H1 (cell line): ENCODE data around the gene CDR2. TPM values are rescaled to one million over a fixed set of nuclear protein-coding genes. Genes with fewer than 3 reads are reported as not detected.

ENCODE experiments used
- CTCF ChIA-PET: fragments of 300-600 bp; sonication (Branson Sonifier 250); formaldehyde crosslinking; loops from one replicate; lab custom pipeline; 2021; ENCODE audit not compliant: partially characterized antibody; lab: Charles Lee
- POLR2A ChIA-PET: fragments of 300-600 bp; sonication (Branson Sonifier 250); formaldehyde crosslinking; loops from one replicate; lab custom pipeline; 2021; ENCODE audit warnings: inconsistent platforms; ENCODE audit not compliant: partially characterized antibody; lab: Charles Lee
- DNase-seq, 2 experiments: peaks; one replicate each; pipeline versions ENCODE4 v3.0.0 to v3.0.0-alpha.2; 2010 to 2022; ENCODE audit warnings: low spot score in 2 of 2, low read depth in 1 of 2, mixed read lengths in 1 of 2
- FAIRE-seq: peaks from 2 replicates; lab custom pipeline; 2011; peaks lifted over from hg19 to GRCh38; lab: Jason Lieb, UNC
- H2AFZ ChIP-seq: 2 replicates; pipeline ENCODE4 v1.8.1; 2012; ENCODE audit warnings: low read length, inconsistent platforms
- H2AK5ac ChIP-seq: 2 replicates; pipeline ENCODE4 v1.6.1; 2013; ENCODE audit warnings: low read depth, low read length
- H2BK120ac ChIP-seq: replicated peaks from 2 replicates; pipeline ENCODE3; 2013; ENCODE audit warnings: low read depth, low read length, inconsistent platforms
- H2BK12ac ChIP-seq: 2 replicates; pipeline ENCODE4 v1.6.1; 2013; ENCODE audit warnings: low read depth, low read length
- H2BK15ac ChIP-seq: 2 replicates; pipeline ENCODE4 v1.6.1; 2013; ENCODE audit warnings: low read length
- H2BK20ac ChIP-seq: 2 replicates; pipeline ENCODE4 v1.6.1; 2013; ENCODE audit warnings: low read length
- H2BK5ac ChIP-seq: 2 replicates; pipeline ENCODE4 v1.6.1; 2013; ENCODE audit warnings: low read depth, low read length
- H3K14ac ChIP-seq: 2 replicates; pipeline ENCODE4 v1.6.1; 2013; ENCODE audit warnings: inconsistent platforms; ENCODE audit not compliant: insufficient read length
- H3K18ac ChIP-seq: 2 replicates; pipeline ENCODE4 v1.6.1; 2013; ENCODE audit warnings: low read length; ENCODE audit errors: extremely low read depth
- H3K23ac ChIP-seq: 2 replicates; pipeline ENCODE4 v1.6.1; 2013; ENCODE audit warnings: inconsistent platforms; ENCODE audit not compliant: insufficient read length
- H3K23me2 ChIP-seq: 2 replicates; pipeline ENCODE4 v1.6.1; 2013; ENCODE audit warnings: low read depth, low read length
- H3K27ac ChIP-seq: 2 replicates; pipeline ENCODE4 v1.6.1; 2011; ENCODE audit warnings: low read depth, low read length, inconsistent platforms
- H3K27me3 ChIP-seq, 4 experiments: replicated peaks in 1 of 4; 1 replicate in 1 of 4; 2 replicates in 3 of 4; pipeline versions ENCODE4 v1.6.1 to v1.8.1; 2011 to 2013; ENCODE audit warnings: low read length in 3 of 4, mild to moderate bottlenecking in 3 of 4, inconsistent platforms in 2 of 4, mixed read lengths in 2 of 4, moderate library complexity in 1 of 4; ENCODE audit not compliant: control insufficient read depth in 3 of 4, insufficient read depth in 3 of 4; ENCODE audit errors: extremely low read depth in 1 of 4
- H3K36me3 ChIP-seq, 4 experiments: 2 replicates each; pipeline versions ENCODE4 v1.6.1 to v1.8.1; 2011 to 2013; ENCODE audit warnings: mild to moderate bottlenecking in 4 of 4, low read length in 3 of 4, moderate library complexity in 2 of 4, control low read depth in 1 of 4, inconsistent platforms in 1 of 4; ENCODE audit not compliant: insufficient read depth in 4 of 4, control insufficient read depth in 2 of 4
- H3K4ac ChIP-seq: replicated peaks from 2 replicates; pipeline ENCODE3; 2013; ENCODE audit warnings: low read length, low read depth, mixed read lengths, inconsistent platforms; ENCODE audit not compliant: insufficient read length
- H3K4me1 ChIP-seq, 4 experiments: replicated peaks in 1 of 4; 1 replicate in 1 of 4; 2 replicates in 3 of 4; pipeline versions ENCODE4 v1.6.1 to v1.8.1; 2011 to 2013; ENCODE audit warnings: low read length in 3 of 4, inconsistent platforms in 2 of 4, mixed read lengths in 1 of 4; ENCODE audit not compliant: insufficient read depth in 4 of 4, control insufficient read depth in 3 of 4
- H3K4me2 ChIP-seq, 2 experiments: 2 replicates each; pipeline versions ENCODE4 v1.6.1 to v1.8.1; 2011 to 2013; ENCODE audit warnings: low read depth in 2 of 2, low read length in 2 of 2, control low read depth in 1 of 2, inconsistent platforms in 1 of 2, mild to moderate bottlenecking in 1 of 2; ENCODE audit not compliant: insufficient read depth in 1 of 2
- H3K4me3 ChIP-seq, 4 experiments: fragments of 200-600, 300-600 bp in 1 of 4; sonication (generic), shearing (Covaris generic), sonication (Bioruptor Twin) in 1 of 4; 2 replicates each; pipeline versions ENCODE4 v1.5.1 to v1.8.1; 2011 to 2016; ENCODE audit warnings: low read length in 4 of 4, low read depth in 3 of 4, control low read depth in 2 of 4, inconsistent platforms in 2 of 4, mild to moderate bottlenecking in 2 of 4, mixed read lengths in 1 of 4, moderate library complexity in 1 of 4; ENCODE audit not compliant: insufficient read depth in 2 of 4; ENCODE audit errors: extremely low read depth in 1 of 4
- H3K56ac ChIP-seq: replicated peaks from 2 replicates; pipeline ENCODE3; 2013; ENCODE audit warnings: low read depth, mild to moderate bottlenecking, mixed read lengths, low read length, inconsistent platforms; ENCODE audit not compliant: insufficient read length
- H3K79me1 ChIP-seq: 2 replicates; pipeline ENCODE4 v1.6.1; 2013; ENCODE audit warnings: low read depth, low read length, control low read depth
- H3K79me2 ChIP-seq, 2 experiments: 2 replicates each; pipeline versions ENCODE4 v1.6.1 to v1.8.1; 2012 to 2013; ENCODE audit warnings: low read length in 2 of 2, mild to moderate bottlenecking in 2 of 2, inconsistent platforms in 1 of 2; ENCODE audit not compliant: insufficient read depth in 2 of 2, control insufficient read depth in 1 of 2
- H3K9ac ChIP-seq, 4 experiments: replicated peaks in 1 of 4; 1 replicate in 1 of 4; 2 replicates in 3 of 4; pipeline versions ENCODE4 v1.6.1 to v1.8.1; 2011 to 2013; ENCODE audit warnings: low read depth in 3 of 4, low read length in 3 of 4, control low read depth in 2 of 4, mild to moderate bottlenecking in 2 of 4, moderate library complexity in 2 of 4, inconsistent platforms in 1 of 4; ENCODE audit errors: extremely low read depth in 1 of 4
- H3K9me3 ChIP-seq, 2 experiments: 2 replicates each; pipeline versions ENCODE4 v1.6.1 to v1.8.1; 2012 to 2013; ENCODE audit warnings: mild to moderate bottlenecking in 2 of 2, moderate library complexity in 2 of 2, control low read depth in 1 of 2, inconsistent platforms in 1 of 2, low read depth in 1 of 2, low read length in 1 of 2, mixed read lengths in 1 of 2; ENCODE audit not compliant: insufficient read depth in 2 of 2
- H4K20me1 ChIP-seq, 2 experiments: replicated peaks in 1 of 2; 2 replicates each; pipeline versions ENCODE3 to v1.8.1; 2011 to 2013; ENCODE audit warnings: inconsistent platforms in 2 of 2, low read length in 2 of 2, mild to moderate bottlenecking in 1 of 2; ENCODE audit not compliant: insufficient read depth in 2 of 2, control insufficient read depth in 1 of 2
- H4K5ac ChIP-seq: 2 replicates; pipeline ENCODE4 v1.6.1; 2013; ENCODE audit warnings: low read length, low read depth, mixed read lengths, inconsistent platforms; ENCODE audit not compliant: insufficient read length
- H4K8ac ChIP-seq: 2 replicates; pipeline ENCODE4 v1.8.0; 2013; ENCODE audit warnings: mild to moderate bottlenecking, moderate library complexity, low read length, inconsistent platforms; ENCODE audit not compliant: insufficient read depth; ENCODE audit errors: extremely low read depth
- H4K91ac ChIP-seq: replicated peaks from 2 replicates; pipeline ENCODE3; 2013; ENCODE audit warnings: low read length, mixed read lengths, inconsistent platforms; ENCODE audit not compliant: insufficient read length
- BACH1 ChIP-seq: IDR thresholded peaks from 2 replicates; pipeline ENCODE4 v1.6.1; 2012; ENCODE audit warnings: low read length, improper control_type of control experiment
- BCL11A ChIP-seq, 2 experiments: IDR thresholded peaks; one replicate each; pipeline ENCODE4 v1.6.1; 2011; ENCODE audit warnings: low read depth in 2 of 2, low read length in 2 of 2, mild to moderate bottlenecking in 2 of 2
- E2F6 ChIP-seq: IDR thresholded peaks from 2 replicates; pipeline ENCODE4 v1.6.1; 2012; ENCODE audit warnings: inconsistent platforms
- EZH2 ChIP-seq: fragments of 200-600 bp; sonication (generic); IDR thresholded peaks from 2 replicates; pipeline ENCODE4 v1.7.1; 2012; ENCODE audit warnings: low read depth, mild to moderate bottlenecking, moderate library complexity, low read length, inconsistent platforms; ENCODE audit not compliant: severe bottlenecking
- HDAC6 ChIP-seq: IDR thresholded peaks from one replicate; pipeline ENCODE4 v1.7.1; 2012; ENCODE audit warnings: low read depth, mild to moderate bottlenecking, inconsistent platforms, low read length, moderate library complexity
- SIN3A ChIP-seq, 2 experiments: IDR thresholded peaks in 1 of 2; conservative IDR thresholded peaks in 1 of 2; 2 replicates each; pipeline ENCODE4 v1.6.1; 2011 to 2012; ENCODE audit warnings: low read length in 2 of 2, improper control_type of control experiment in 1 of 2, low read depth in 1 of 2, mild to moderate bottlenecking in 1 of 2
- YY1 ChIP-seq: IDR thresholded peaks from 2 replicates; pipeline ENCODE4 v1.6.1; 2011; ENCODE audit warnings: low read depth, mild to moderate bottlenecking, low read length
- WGBS, 2 experiments: shearing (Covaris generic) in 1 of 2; methylation state at CpG; one replicate each; pipeline versions ENCODE4 v1.1.6 to v1.1.7; 2013 to 2015; ENCODE audit warnings: low lambda C conversion rate in 2 of 2, mixed read lengths in 2 of 2, inconsistent platforms in 1 of 2, low coverage in 1 of 2, missing lambda C conversion rate in 1 of 2; ENCODE audit not compliant: insufficient replicate concordance in 2 of 2, insufficient coverage in 1 of 2, insufficient read length in 1 of 2; ENCODE audit errors: extremely low coverage in 1 of 2, missing lambda C conversion rate in 1 of 2; 5-methylcytosine and 5-hydroxymethylcytosine counted together
- polyA plus RNA-seq, 7 experiments: library from polyadenylated mRNA; depleted of rRNA in 3 of 7; stranded (reverse) in 5 of 7; unstranded in 2 of 7; fragments of >200 nt in 5 of 7; fragments of 200-250 nt in 2 of 7; gene quantifications; 1 replicate in 5 of 7; 2 replicates in 1 of 7; 4 replicates in 1 of 7; pipeline versions ENCODE4 v1.2.1 to v1.2.3, GENCODE V29; 2011 to 2013; ENCODE audit warnings: missing spikeins in 2 of 7, mixed read lengths in 2 of 7
- total RNA-seq: library from RNA; stranded (reverse); fragmentation: NEBNext Ultra II Directional; extraction: Animal tissue kit (Norgen Biotek cat#: 25700); gene quantifications from 2 replicates; pipeline ENCODE4 v1.2.1, GENCODE V29; 2021

Gene CDR2
- total and polyA plus RNA-seq, 2 of the 8 experiments (the other 6 are each of a cell fraction or from before 2014, with no cell fraction given), result 16.3 to 34.9 TPM

GRCh38 chr16:22316411-22316811 lies 58.0 kb downstream of the CDR2 start:
- Histone ChIP-seq H3K79me2 (peaks cover 0 to under 1% of the 10 kb centered on the region in 2 experiments; a peak in 1 of 4 replicates), H2BK15ac (no peak overlapping the region), H2BK20ac (no peak overlapping the region), H3K23me2 (no peaks in the 10 kb centered on the region), H3K9ac (no peak overlapping the region), H3K23ac (no peak overlapping the region), H2BK5ac (no peak overlapping the region), H2BK12ac (no peak overlapping the region), H2BK120ac (no peak overlapping the region), H3K14ac (no peak overlapping the region), H2AK5ac (no peak overlapping the region), H3K4ac (no peak overlapping the region), H3K4me1 (peaks cover 0 to 1% (median under 1%) of the 10 kb centered on the region in 4 experiments; a peak in 2 of 7 replicates), H3K9me3 (no peaks in the 10 kb centered on the region), H3K18ac (no peak overlapping the region), H4K5ac (no peak overlapping the region), H3K27me3 (no peaks in the 10 kb centered on the region), H2AFZ (no peak overlapping the region), H3K4me3 (no peak overlapping the region), H4K8ac (no peak overlapping the region), H3K27ac (no peak overlapping the region), H3K79me1 (0 out of 2 replicates have a peak, but pooled peaks cover 2% of the 10 kb centered on the region), H3K4me2 (no peak overlapping the region), H4K91ac (no peak overlapping the region), H3K36me3 (peaks cover 15 to 46% (median 38%) of the 10 kb centered on the region in 4 experiments; a peak in 6 of 8 replicates), H4K20me1 (peaks cover 0 to 8% of the 10 kb centered on the region in 2 experiments), H3K56ac (no peak overlapping the region)
- POLR2A ChIA-PET, result interaction anchor here (0.6 to 1.1 kb wide), 2 partner anchors 16 to 29 kb away, joined by 3 to 4 read pairs; no protein-coding TSS in a partner anchor
- CTCF ChIA-PET, result interaction anchor here (1.1 kb wide), 1 partner anchor 10 kb away, joined by 4 read pairs; no protein-coding TSS in a partner anchor
- no peak for TF ChIP-seq BACH1
- TF ChIP-seq SIN3A (conservative IDR thresholded peaks at IDR 0.05 in 1 of 2, IDR thresholded peaks at IDR 0.05 in 1 of 2; ENCODE audit: low read depth in 1 of 2, low read length in 2 of 2), result no peak
- TF ChIP-seq BCL11A (IDR thresholded peaks at IDR 0.05; ENCODE audit: low read depth in 2 of 2, low read length in 2 of 2), result no peak
- no peak for TF ChIP-seq EZH2
- TF ChIP-seq E2F6, result no peak
- TF ChIP-seq HDAC6, result no peak
- no peak for TF ChIP-seq YY1
- DNase-seq (no peak), FAIRE-seq (no peak)
- 98% methylated on average over 9 of the region's 9 CpGs; no CpG with 5 or more reads in 1 of the 2 experiments for WGBS, 2 experiments
